PC-3 (cell line): Measurements from ENCODE around the gene SCAF4. TPM values are rescaled to one million over a fixed set of nuclear protein-coding genes. Genes with fewer than 3 reads are reported as not detected.

ENCODE experiments used
- ATAC-seq: fragments of 200-7000 bp; cut with Tn5 transposase; 2 replicates; pipeline ENCODE4 v1.9.1; 2020; ENCODE audit warnings: mild to moderate bottlenecking, moderate library complexity
- BruUV-seq: library from RNA; stranded (reverse); fragments of 400-500 nt; replicated peaks from 2 replicates; lab custom pipeline; 2021; lab: Mats Ljungman, UMichigan
- CTCF ChIA-PET: fragments of 300-600 bp; sonication (Branson Sonifier 250); formaldehyde crosslinking; loops from one replicate; lab custom pipeline; 2022; ENCODE audit warnings: antibody characterized with exemption; lab: Charles Lee
- POLR2A ChIA-PET: fragments of 300-600 bp; sonication (Branson Sonifier 250); formaldehyde crosslinking; loops from one replicate; lab custom pipeline; 2022; ENCODE audit warnings: antibody characterized with exemption; ENCODE audit not compliant: unreplicated experiment; lab: Charles Lee
- DNase-seq: peaks from one replicate; pipeline ENCODE4 v3.0.0-alpha.2; 2015
- H2AFZ ChIP-seq: fragments of 300-600 bp; sonication (generic); 2 replicates; pipeline ENCODE4 v1.6.0; 2016; ENCODE audit warnings: antibody characterized with exemption, low read length
- H3F3A ChIP-seq: fragments of 300-600 bp; sonication (generic); one replicate; pipeline ENCODE4 v1.6.0; 2017; ENCODE audit warnings: antibody characterized with exemption, low read length, control low read depth, mild to moderate bottlenecking; ENCODE audit not compliant: unreplicated experiment
- H3K27ac ChIP-seq: fragments of 300-600 bp; sonication (generic); 2 replicates; pipeline ENCODE4 v1.5.1; 2016; ENCODE audit warnings: mild to moderate bottlenecking, low read length
- H3K27me3 ChIP-seq: fragments of 300-600 bp; sonication (generic); 2 replicates; pipeline ENCODE4 v1.6.1; 2016; ENCODE audit warnings: low read length, mixed read lengths
- H3K36me3 ChIP-seq: fragments of 300-600 bp; sonication (generic); 2 replicates; pipeline ENCODE4 v1.6.1; 2016; ENCODE audit warnings: low read depth, mixed run types, low read length, mixed read lengths
- H3K4me1 ChIP-seq: fragments of 300-600 bp; sonication (generic); 2 replicates; pipeline ENCODE4 v1.5.1; 2016; ENCODE audit warnings: low read length; ENCODE audit not compliant: insufficient read depth
- H3K4me2 ChIP-seq: fragments of 300-600 bp; sonication (generic); 2 replicates; pipeline ENCODE4 v1.6.0; 2016; ENCODE audit warnings: low read length
- H3K4me3 ChIP-seq: fragments of 300-600 bp; sonication (generic); 2 replicates; pipeline ENCODE4 v1.5.1; 2016; ENCODE audit warnings: mild to moderate bottlenecking, low read length, mixed read lengths
- H3K79me2 ChIP-seq: fragments of 300-600 bp; sonication (generic); 2 replicates; pipeline ENCODE4 v1.6.1; 2017; ENCODE audit warnings: low read length, mixed read lengths
- H3K9ac ChIP-seq: fragments of 300-600 bp; sonication (generic); 2 replicates; pipeline ENCODE4 v1.6.0; 2016; ENCODE audit warnings: mild to moderate bottlenecking, low read length
- H3K9me2 ChIP-seq: fragments of 300-600 bp; sonication (generic); replicated peaks from 2 replicates; pipeline ENCODE4 v1.6.1; 2016; ENCODE audit warnings: mixed run types, low read length, mixed read lengths
- H3K9me3 ChIP-seq: fragments of 300-600 bp; sonication (generic); 2 replicates; pipeline ENCODE4 v1.6.1; 2016; ENCODE audit warnings: low read length, mixed read lengths
- H4K20me1 ChIP-seq: fragments of 300-600 bp; sonication (generic); 2 replicates; pipeline ENCODE4 v1.6.1; 2016; ENCODE audit warnings: low read length, mixed read lengths
- EZH2 ChIP-seq: fragments of 300-600 bp; sonication (generic); IDR thresholded peaks from one replicate; pipeline ENCODE4 v1.6.1; 2017; ENCODE audit warnings: antibody characterized with exemption, mild to moderate bottlenecking, low read length; ENCODE audit not compliant: unreplicated experiment
- EZH2phosphoT487 ChIP-seq: fragments of 300-600 bp; sonication (generic); IDR thresholded peaks from 2 replicates; pipeline ENCODE4 v1.6.1; 2018; ENCODE audit warnings: mild to moderate bottlenecking, antibody characterized with exemption, low read length, borderline replicate concordance
- intact Hi-C: fragments of 100-400 bp; cut with micrococcal nuclease; formaldehyde crosslinking; loops from 2 replicates; pipeline ENCODE4 v1.9.0; 2023
- total RNA-seq: library from RNA; depleted of rRNA; stranded (reverse); fragments of >200 nt; gene quantifications from 2 replicates; pipeline ENCODE4 v1.2.3, GENCODE V29; 2014
- TF ChIP-seq, protein P1 (sequence below): fragments of 300-600 bp; sonication (generic); conservative IDR thresholded peaks from 2 replicates; pipeline ENCODE4 v1.5.1; 2017; ENCODE audit warnings: antibody characterized with exemption, low read depth, mild to moderate bottlenecking, low read length

The SCAF4 gene
- total RNA-seq, 1 experiment from 2014 or later = 11.2 TPM

- ChIA-PET CTCF (no interaction called here), POLR2A (no interaction called here)
- no peak for TF ChIP-seq EZH2
- TF ChIP-seq EZH2phosphoT487 = no peak
- TF ChIP-seq, protein P1, sequence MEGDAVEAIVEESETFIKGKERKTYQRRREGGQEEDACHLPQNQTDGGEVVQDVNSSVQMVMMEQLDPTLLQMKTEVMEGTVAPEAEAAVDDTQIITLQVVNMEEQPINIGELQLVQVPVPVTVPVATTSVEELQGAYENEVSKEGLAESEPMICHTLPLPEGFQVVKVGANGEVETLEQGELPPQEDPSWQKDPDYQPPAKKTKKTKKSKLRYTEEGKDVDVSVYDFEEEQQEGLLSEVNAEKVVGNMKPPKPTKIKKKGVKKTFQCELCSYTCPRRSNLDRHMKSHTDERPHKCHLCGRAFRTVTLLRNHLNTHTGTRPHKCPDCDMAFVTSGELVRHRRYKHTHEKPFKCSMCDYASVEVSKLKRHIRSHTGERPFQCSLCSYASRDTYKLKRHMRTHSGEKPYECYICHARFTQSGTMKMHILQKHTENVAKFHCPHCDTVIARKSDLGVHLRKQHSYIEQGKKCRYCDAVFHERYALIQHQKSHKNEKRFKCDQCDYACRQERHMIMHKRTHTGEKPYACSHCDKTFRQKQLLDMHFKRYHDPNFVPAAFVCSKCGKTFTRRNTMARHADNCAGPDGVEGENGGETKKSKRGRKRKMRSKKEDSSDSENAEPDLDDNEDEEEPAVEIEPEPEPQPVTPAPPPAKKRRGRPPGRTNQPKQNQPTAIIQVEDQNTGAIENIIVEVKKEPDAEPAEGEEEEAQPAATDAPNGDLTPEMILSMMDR = no peak
- Histone ChIP-seq H4K20me1 (peaks cover 93% of the 10 kb centered on the region), H3K4me2 (no peak overlapping the region), H3K9ac (no peak overlapping the region), H3K79me2 (peaks cover 99% of the 10 kb centered on the region), H3K27ac (no peak overlapping the region), H3K4me1 (peaks cover 23% of the 10 kb centered on the region), H3K9me3 (no peaks in the 10 kb centered on the region), H3K36me3 (no peaks in the 10 kb centered on the region), H3K4me3 (no peak overlapping the region), H2AFZ (no peak overlapping the region), H3F3A (no peaks in the 10 kb centered on the region), H3K27me3 (no peaks in the 10 kb centered on the region), H3K9me2 (no peaks in the 10 kb centered on the region)
- DNase-seq (no peak), ATAC-seq (no peak)
- BruUV-seq = no TSS peak
- intact Hi-C loops = no loop called here
These were observed 6.6 kb downstream of the SCAF4 start for GRCh38 chr21:31725202-31725839.

DNA sequence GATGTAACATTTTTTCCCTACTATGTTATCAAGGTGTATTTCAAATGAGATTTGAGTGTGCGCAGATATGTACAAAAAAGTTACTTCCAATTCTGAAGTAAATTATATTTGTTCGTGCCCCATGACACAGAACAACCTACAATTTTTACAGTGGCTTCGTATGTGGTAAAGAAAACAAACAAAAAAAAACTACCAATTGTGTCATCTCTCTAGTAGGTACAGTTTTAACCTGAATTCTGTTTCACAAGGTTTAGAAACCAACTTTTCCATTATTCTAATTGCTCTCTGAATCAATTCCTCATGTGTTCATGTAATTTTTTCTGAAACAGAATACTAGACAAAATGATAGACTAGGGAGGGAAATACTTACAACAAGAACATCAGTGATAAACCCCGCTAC is 7.4 kb downstream of the SCAF4 start:
- Histone ChIP-seq H3K9ac (no peak overlapping the region), H3K36me3 (no peaks in the 10 kb centered on the region), H3K9me3 (no peaks in the 10 kb centered on the region), H3K9me2 (no peaks in the 10 kb centered on the region), H3K27me3 (no peaks in the 10 kb centered on the region), H2AFZ (no peak overlapping the region), H3F3A (no peaks in the 10 kb centered on the region), H3K4me3 (no peak overlapping the region), H4K20me1 (peaks cover 92% of the 10 kb centered on the region), H3K79me2 (peaks cover 99% of the 10 kb centered on the region), H3K4me1 (peaks cover 18% of the 10 kb centered on the region), H3K4me2 (no peak overlapping the region), H3K27ac (no peak overlapping the region)
- BruUV-seq = no TSS peak
- TF ChIP-seq EZH2phosphoT487 (no peak), EZH2 (no peak)
- TF ChIP-seq, protein P1 = no peak
- intact Hi-C loops = no loop called here
- CTCF ChIA-PET = no interaction called here
- POLR2A ChIA-PET = no interaction called here
- ATAC-seq = no peak
- no peak for DNase-seq

- Histone ChIP-seq H3K79me2 (peaks cover 97% of the 10 kb centered on the region), H3K4me2 (no peak overlapping the region), H4K20me1 (peaks cover 78% of the 10 kb centered on the region), H3K9ac (no peak overlapping the region), H3K9me3 (no peaks in the 10 kb centered on the region), H3K4me1 (peaks cover 7% of the 10 kb centered on the region; the same call in 1 of the 2 replicates), H3K4me3 (no peak overlapping the region), H3K27me3 (no peaks in the 10 kb centered on the region), H3K27ac (no peak overlapping the region), H3K36me3 (no peaks in the 10 kb centered on the region), H3K9me2 (no peaks in the 10 kb centered on the region), H2AFZ (no peak overlapping the region), H3F3A (no peaks in the 10 kb centered on the region)
- POLR2A ChIA-PET = no interaction called here
- TF ChIP-seq EZH2phosphoT487 = no peak
- TF ChIP-seq EZH2 = no peak
- TF ChIP-seq, protein P1 = no peak
- no peak for DNase-seq
- no TSS peak for BruUV-seq
- no peak for ATAC-seq
- CTCF ChIA-PET = no interaction called here
- intact Hi-C loops = no loop called here
These were observed 10.5 kb downstream of the SCAF4 start for GRCh38 chr21:31721381-31721780.
